Measurements from ENCODE around the gene TMEM109.

TMEM109 gene

DNA sequence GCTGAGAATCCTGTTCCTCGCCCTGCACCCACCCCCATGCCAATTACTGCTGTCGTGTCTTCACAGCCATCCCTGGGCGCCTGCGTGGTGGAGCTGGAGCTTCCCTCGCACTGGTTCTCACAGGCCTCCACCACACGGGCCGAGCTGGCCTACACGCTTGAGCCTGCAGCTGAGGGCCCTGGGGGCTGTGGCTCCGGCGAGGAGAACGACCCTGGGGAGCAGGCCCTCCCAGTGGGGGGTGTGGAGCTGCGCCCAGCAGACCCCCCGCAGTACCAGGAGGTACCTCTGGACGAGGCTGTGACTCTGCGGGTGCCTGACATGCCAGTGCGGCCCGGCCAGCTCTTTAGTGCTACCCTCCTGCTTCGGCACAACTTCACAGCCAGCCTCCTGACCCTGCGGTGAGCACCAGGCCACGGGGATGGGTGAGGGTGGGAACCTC, 14.6 kb downstream of the TMEM109 start:
- DNase-seq: no peak

DNA sequence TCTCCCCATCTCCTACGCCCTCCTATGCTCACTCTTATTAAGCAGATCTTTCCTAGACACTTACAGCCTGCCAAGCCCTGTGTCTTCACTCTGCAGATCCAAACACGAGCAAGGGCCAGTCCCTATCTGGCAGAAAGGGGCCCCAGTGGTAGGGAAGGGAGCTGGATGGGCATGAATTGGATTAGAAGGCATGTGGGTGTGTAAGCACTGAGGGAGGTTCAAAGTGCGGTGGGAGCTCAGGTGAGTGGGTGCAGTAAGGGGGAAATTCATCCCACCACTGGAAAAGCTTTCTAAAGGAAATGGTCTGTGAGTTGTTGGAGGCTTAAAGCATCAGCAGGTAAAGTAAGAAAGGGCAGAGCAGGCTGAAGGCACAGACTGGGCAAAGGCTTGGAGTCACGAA, 15.8 kb downstream of the TMEM109 start:
- no peak for DNase-seq

DNA sequence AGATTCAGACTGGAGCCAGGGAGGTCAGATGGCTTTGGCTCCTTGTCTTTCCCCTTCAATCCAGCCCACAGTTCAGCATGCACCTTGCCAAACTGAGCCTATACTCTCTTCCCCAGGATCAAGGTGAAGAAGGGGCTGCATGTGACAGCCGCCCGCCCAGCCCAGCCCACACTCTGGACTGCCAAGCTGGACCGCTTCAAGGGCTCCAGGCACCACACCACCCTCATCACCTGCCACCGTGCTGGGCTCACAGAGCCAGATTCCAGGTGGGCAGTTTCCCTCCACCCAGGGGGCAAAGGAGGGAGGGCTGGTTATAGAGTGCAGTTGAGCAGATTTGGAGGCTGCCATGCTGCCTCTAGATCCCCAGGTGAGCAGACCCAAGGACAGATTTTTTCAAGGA, 16.4 kb downstream of the TMEM109 start:
- DNase-seq: no peak

DNA sequence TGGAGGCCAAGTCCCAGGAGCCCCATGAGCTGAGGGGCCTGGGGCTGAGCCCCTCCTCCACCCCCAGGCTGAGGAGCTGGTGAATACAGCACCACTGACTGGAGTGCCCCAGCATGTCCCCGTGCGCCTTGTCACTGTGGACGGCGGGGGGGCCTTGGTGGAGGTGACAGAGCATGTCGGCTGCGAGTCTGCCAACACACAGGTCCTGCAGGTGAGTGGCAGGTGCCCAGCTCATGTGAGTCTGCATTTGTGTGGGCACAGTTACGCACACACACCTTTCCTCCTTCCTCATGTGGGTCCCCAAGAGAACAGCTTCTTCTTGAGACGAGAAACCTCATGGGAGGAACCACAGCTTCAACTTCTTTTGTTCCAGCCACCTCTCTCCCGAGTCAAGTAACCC, 18.0 kb downstream of the TMEM109 start:
- peak in 1 of 2 donors; percentile 71 for DNase-seq

DNA sequence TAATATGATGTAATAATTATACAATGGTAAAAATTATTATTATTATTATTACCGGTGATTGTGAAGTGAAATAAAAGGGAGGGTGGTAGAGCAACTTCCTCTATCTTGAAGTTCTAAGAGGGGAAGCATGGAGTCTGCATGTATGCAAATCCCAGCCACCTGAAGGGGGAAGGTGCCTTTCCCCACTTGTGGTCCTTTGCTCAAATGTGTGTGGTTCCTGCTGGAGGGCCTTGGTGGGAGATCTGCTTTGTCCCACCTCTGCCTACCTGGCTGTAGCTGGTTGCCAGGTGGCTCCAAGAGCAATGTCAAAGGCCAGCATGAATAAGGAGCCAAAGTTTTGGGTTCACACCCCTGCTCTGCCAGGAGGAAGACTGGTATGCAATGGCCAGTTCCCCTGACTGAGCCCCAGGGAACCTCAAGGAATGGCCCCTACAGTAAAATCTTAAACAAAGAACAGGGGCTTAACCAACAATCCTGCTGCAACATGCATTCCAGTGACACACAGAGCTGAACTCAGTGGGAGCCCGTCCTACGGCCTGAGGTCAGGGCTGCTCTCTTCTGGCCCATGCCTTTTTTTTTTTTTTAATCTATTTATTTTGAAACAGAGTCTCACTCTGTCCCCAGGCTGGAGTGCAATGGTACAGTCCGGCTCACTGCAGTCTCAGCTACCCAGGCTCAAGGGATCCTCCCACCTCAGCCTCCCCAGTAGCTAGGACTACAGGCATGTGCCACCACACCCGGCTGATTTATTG, 18.8 kb downstream of the TMEM109 start:
- no peak for DNase-seq

DNA sequence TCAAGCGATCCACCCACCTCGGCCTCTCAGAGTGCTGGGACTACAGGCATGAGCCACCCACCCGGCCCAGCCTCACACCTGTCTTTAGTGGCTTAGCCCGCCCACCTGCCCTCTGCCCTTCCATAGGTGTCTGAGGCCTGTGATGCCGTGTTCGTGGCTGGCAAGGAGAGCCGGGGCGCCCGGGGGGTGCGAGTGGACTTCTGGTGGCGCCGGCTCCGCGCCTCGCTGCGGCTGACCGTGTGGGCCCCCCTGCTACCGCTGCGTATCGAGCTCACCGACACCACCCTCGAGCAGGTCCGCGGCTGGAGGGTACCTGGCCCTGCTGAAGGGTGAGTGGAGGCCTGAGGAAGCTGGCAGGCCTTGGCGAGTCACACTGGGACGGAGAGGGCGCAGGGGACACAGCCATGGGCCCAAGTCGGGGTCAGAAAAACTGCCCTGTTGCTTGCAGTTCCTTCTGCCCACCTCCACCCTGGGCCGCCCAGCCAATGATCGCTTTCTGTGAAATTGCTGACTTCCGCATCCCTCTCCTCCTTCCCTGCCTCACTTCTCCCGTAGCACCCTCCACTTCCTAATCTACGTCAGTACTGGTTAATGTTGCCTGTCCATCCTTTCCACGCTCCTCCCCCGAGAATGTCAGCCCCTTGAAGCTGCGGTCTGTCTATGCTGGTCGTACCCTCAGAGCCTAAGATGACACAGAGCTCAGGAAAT, 19.6 kb downstream of the TMEM109 start:
- DNase-seq: no peak

DNA sequence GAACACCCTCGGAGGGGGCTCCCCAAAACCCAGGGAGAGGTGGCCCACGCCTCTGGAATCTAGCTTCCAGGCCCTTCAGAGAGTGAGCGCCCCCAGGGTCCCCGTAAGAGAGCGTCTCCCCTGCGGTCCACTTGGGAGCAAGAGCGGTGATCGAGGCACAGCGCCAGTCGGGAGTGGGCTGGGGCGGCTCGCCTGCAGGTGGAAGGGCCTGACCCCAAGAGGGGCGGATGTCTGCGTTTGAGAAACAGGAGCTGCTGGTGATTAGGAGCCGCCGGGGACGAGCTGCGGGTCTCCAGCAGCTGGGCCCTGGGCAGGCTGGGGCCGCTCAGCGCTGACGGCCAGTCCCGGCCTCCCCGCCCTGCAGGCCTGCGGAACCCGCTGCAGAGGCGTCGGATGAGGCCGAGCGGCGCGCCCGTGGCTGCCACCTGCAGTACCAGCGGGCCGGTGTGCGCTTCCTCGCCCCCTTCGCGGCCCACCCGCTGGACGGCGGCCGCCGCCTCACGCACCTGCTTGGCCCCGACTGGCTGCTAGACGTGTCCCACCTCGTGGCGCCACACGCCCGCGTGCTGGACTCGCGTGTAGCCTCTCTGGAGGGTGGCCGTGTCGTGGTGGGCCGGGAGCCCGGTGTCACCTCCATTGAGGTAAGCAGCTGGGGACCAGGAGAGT, 20.3 kb downstream of the TMEM109 start:
- no peak for DNase-seq

DNA sequence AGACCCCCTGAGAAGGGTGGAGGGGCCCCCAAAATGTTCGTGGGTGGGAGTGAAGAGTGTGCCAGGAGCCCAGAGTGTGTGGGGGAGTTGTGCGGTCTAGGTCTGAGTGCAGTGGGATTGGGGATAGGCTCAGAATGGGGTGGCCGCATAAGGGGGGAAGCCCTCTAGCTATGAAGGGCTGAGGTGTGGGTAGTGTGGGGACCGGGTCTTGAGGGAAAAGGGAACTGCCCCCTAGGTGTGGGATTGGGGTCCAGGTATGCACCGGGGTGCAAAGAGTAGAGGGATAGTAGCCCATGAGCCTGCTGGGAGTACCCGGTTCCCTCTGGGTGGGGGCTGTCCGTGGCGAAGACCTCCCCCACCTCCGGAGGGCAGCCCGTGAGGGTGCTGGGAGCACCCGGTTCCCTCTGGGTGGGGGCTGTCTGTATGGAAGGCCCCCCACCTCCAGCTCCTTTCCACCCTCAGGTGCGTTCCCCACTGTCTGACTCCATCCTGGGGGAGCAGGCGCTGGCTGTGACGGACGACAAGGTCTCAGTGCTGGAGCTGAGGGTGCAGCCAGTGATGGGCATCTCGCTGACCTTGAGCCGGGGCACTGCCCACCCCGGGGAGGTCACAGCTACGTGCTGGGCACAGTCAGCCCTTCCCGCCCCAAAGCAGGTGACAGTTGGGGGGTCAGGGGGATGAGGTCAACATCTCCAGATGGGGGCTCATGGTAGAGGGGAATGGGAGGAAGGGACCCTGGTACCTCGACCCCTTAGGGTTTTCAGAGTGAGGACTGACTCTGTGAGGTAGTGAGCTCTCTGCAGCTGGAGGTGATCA, 21.0 kb downstream of the TMEM109 start:
- no peak for DNase-seq

DNA sequence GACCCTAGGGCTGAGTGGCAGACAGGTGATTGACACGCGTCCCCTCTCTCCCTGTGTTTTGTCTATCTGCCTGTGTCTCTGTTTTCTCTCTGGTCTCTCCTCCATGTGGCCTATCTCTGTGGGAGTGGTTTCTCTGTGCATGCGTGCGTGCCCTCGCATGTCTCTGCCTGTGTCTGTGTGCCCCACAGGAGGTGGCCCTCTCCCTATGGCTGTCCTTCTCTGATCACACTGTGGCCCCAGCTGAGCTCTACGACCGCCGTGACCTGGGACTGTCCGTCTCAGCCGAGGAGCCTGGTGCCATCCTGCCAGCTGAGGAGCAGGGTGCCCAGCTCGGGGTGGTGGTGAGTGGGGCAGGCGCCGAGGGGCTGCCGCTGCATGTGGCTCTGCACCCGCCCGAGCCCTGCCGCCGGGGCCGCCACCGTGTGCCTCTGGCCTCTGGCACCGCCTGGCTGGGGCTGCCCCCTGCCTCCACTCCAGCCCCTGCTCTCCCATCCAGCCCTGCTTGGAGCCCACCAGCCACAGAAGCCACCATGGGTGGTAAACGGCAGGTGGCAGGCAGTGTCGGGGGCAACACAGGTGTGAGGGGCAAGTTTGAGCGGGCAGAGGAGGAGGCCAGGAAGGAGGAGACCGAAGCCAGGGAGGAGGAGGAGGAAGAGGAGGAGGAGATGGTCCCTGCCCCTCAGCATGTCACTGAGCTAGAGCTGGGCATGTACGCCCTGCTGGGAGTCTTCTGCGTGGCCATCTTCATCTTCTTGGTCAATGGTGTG, 21.9 kb downstream of the TMEM109 start:
- no peak for DNase-seq

DNA sequence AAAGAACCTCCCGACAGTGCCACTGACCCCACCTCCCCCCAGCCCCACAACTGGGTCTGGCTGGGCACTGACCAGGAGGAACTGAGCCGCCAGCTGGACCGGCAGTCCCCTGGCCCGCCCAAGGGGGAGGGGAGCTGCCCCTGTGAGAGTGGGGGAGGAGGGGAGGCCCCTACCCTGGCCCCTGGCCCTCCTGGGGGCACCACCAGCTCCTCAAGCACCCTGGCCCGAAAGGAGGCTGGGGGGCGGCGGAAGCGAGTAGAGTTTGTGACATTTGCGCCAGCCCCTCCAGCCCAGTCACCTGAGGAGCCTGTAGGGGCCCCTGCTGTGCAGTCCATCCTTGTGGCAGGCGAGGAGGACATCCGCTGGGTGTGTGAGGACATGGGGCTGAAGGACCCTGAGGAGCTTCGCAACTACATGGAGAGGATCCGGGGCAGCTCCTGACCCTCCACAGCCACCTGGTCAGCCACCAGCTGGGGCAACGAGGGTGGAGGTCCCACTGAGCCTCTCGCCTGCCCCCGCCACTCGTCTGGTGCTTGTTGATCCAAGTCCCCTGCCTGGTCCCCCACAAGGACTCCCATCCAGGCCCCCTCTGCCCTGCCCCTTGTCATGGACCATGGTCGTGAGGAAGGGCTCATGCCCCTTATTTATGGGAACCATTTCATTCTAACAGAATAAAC, 22.6 kb downstream of the TMEM109 start:
- no peak for DNase-seq

DNA sequence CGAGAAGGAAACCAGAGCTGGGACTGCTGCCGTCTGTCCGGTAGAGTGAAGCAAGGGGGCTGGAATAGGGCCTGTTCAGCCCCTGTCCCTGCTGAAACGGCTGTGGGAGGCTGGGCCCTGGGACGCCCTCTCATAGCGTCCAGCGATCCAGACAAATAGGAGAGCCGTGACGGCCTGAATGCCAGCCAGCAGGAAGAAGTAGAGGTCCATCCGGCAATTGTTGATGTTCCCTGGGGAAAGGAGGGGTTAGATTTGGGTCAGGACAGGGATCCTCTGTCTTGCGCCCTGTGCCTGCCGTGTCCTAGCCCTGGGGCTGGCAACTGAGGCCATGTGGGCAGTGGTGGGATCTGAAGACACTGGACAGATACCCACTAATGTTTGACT, 23.2 kb downstream of the TMEM109 start:
- no peak for DNase-seq

DNA sequence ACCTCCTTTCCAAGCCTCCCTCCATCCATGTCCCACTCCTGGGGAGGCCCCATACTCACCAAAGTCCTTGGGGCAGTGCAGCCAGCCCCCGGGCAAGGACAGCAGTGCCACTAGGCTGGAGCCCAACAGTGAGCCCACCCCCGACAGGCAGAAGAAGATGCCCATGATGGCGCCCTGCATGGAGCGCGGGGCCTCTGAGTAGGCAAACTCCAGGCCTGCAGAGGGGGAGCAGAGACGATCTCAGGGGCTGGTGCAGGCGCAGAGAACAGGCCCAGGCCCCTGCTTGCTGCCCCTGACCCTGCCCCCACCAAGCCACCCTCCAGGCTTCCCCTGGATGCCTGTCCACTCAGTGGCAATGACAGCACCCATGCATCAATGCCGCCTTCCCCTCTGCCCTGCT, 23.9 kb downstream of the TMEM109 start:
- DNase-seq: no peak

DNA sequence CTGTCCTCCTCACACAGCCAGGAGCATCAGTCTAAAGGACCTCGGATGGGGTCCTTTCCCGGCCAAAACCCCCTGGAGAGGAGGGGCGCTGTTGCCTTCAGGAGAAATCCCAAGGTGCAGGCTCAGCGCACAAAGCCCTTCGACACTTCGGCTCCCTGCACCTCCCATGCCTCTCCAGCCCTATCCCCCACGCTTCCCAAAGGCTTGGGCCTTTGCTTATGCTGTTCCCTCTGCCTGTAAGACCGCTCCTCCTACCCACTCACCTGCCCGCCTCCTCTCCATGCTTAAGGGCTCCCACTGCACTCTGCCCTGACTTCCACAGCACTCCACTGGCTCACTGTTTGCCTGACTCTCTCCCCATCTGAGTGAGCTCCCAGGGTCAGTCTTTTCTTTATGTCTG, 24.5 kb downstream of the TMEM109 start:
- no peak for DNase-seq

DNA sequence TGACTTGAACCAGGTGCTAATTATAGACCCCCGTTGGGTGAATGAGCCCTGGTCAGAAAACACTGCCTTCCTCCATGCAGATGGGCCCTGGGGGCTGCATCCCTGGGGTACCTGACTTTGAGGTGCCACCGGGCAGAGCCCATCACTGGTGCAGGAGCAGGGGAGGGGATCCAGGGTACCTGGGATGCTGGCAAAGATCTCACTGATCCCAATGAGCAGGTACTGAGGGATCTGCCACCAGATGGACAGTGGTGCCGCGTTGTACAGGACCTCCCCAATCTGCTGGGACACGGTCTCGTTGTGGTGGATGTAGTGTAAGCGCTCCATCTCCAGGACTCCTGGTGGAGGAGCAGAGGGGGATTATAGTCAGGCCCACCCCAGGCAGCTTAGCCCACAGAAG, 25.3 kb downstream of the TMEM109 start:
- no peak for DNase-seq

DNA sequence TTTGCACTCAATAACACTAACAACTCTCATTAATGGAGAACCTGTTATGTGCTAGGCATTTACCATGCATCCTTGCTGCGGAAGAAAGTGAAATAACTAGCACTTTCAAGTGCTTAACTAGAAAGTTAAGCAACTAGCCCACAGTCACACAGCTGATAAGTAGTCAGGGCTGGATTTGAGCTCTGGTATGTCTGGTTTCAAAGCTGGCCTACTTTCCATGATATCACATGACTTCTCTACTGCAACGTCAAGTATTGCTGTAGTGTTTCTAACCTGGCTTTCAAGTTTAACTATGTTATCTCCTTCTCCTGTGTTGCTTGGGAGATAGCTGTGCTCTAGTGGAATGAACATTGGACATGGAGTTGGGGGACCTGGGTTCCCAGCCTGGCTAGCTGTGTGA, 25.9 kb downstream of the TMEM109 start:
- no peak for DNase-seq

DNA sequence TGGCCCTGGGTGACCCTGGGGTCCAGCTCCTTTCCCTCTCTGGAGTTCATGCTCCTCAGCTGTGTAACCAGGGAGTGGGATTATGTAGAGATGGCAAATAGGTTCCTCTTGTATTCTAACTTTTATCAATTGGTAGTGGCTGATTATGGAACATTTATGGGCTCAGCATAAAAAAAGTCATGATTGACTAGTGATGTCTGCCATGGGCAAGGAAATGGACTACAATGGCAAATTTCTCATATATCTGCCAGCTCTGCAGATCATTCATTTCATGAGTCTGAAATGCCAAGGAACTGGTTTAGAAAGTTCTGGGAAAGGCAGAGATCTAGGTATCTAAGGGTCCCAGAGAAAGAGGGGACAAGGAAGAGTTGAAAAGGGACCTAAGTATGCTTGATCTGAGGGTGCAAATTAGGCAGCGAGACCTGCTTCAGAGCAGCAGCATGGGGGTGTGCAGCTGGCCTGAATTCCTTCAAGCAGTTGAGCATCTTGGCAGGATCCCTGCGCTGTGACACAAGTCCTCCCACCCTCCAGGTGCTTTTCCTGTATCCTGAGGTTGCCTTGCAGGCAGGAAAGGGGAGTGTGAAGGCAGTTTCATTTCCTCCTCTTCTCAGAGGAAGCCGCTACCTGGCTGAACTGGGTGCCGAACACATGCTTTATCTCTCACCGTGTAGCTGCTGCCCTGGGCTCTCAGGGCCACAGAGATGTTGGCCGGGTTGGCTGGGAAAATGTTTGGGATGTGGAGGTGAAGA, 27.6 kb downstream of the TMEM109 start:
- DNase-seq: no peak

DNA sequence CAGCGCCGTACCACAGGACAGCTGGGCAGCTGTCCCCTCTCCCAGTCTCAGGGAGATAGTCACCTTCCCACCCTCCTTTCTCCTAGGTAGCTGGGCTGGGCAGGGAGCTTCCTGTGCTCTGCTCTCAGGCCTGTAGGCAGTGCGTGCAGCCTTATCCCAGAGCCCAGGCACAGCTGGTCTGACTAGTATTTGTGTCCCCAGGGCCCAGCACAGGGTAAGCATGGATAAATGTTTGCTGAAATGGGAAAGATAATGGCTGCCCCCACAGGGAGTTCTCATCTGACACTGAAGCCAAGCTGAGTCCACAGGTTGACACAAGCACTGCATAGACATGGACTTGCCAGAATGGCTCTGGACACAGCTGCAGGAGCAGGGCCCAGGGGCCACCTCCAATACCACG, 28.3 kb downstream of the TMEM109 start:
- DNase-seq: no peak

DNA sequence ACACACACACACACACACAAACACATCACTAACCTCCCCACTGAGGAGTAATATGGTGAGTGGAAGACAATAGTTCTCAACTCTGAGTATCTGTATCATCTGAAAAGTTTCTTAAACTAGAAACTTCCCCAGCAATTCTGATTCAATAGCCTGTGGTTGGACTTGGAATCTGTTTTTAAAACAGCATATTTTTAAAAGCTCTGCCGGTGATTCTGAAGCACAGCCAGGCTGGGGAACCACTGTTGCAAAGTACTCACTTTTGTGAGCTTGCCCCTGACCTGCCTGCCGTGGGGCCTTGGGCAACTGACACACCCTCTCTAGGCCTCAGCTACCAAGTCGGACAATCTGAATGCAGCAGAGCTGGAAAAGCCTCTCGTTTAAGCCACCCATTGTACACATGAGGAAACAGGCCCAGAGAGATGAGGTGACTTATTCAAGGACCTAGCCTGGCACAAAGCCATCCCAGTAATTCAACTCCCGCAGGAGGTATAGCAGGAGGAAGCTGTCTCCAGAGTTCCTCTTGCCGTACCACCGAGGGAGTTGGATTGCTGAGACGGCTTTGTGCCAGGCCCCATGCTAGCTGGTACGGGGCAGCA, 29.1 kb downstream of the TMEM109 start:
- no peak for DNase-seq

DNA sequence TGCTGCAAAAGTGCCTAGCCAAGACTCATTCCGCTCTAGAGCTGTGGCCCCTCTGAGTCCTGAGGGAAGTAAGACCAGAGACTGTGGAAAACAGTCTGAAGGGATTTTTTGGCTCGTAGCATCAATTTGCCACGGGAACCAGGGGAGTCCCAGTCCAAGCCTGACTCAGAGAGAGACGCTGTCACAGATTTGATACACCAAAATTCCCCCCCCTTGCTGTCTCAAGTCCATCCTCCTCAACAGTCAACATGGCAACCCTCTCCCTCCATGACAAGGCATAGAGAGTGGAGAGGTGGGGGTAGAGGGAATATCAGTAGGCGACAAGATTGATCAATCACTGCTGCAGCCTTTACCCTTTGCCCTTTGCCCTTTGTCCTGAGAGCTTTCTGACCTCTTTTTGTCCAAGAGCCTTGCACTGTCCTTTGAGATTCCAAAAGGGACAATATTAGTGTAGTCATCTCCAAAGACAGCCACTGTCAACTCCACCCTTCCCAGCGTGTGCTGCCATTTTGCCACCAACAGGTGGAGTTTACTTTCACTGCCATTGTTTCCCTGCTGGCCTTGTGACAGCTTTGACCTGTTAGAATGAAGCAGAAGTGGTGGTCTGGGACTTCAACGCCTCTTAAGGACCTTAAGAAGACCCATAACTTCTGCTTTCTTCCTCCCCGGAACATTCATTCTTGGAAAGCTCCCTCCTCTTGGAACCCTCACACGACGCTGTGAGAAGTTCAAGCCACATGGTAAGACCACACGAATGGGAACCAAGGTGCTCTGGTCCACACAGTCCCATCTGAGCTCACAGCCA, 30.7 kb downstream of the TMEM109 start:
- DNase-seq: no peak

DNA sequence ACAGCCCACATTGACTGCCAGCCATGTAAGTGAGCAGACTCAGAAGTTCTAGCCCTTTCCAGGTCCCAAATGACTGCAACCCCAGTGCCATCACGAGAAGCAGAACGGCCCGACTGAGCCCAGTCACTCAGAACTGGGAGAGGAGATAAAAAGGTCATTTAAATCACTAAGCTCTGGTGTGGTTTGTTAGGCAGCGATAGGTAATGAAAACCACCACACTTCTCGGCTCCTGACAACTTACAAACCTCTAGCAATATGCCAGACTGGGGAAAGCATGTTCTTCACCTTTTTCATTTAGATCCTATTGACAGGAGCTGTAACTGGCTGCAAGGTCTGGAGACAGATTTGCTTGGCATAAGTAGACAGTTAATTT, 31.3 kb downstream of the TMEM109 start:
- no peak for DNase-seq

Measured in CD4-positive, alpha-beta T cell treated with Interleukin-1 beta for 1 hour (primary cell).